ENCODE data around the gene BRSK2.

The BRSK2 gene

DNA sequence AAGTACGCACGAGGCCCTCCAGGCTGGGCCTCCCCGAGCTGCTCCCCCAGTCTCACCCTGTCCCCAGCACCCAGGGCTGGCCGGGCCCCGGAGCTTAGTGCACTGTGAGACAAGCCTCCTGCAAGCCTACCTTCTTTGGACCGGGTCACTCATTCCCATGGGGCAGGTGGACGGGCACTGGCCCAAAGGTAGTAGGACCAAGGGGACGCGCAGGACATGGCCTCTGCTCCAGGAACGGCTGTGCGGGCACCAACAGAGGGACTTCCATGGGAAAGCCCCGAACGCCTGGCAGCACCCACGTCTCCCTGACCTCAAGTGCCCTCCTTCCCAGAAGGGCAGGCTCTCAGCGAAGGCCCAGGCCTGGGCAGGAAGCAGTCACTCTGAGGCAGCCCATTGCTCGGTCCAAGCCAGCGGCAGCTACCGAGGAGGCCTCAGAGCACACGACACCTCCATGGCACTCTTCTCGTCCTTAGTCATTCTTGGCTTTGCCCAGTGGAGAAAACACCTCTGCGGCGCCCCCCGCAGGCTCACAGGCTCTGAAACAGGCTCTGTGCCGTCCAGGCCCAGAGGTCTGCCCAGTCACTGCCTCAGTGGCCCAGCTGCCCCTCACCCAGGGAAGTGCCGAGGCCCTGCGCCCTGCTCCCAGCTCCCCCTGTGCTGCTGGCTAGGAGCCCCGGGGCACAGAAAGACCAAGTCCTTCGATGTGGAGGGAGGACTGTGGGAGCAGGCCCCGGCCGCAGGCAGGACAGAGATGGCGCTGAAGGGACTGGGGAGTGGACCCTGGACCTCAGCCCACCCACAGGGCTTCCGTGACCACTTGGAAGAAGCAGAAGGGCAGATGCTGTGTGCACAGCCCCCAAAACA lies 93.1 kb downstream of the BRSK2 start:
- Mint-ChIP-seq H3K4me3 (no peak overlapping the region), H3K4me1 (peaks cover 40% of the 10 kb centered on the region), H3K9me3 (no peaks in the 10 kb centered on the region), H3K27ac (peak overlapping the region; percentile 25 to 74), H3K27me3 (no peaks in the 10 kb centered on the region)
- no peak for DNase-seq
- ATAC-seq: no peak

DNA sequence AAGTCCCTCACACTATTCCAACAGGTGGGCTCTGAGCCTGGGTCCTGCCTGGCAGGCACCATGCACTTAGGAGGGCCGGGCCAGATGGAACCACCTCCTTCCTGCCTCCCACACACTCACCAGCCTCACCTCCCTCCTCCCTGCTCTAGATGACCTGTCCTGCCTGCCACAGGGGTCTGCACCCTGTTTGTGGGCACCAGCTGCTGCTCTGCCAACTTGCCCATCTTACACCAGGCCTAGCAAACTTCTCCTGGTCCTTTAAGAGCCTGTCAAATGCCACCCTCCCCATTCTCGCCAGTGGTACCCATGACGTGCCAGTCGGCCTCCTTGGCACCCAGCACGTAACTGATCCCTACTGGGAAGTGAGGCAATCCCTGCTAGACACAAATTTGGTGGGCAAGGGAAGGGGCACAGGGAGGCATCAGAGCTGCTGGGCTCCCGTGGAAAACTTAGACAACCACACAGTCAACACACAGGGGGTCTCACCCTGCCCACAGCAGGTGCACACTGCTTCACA lies 93.8 kb downstream of the BRSK2 start:
- ATAC-seq: no peak
- H3K27me3 Mint-ChIP-seq: no peaks in the 10 kb centered on the region
- H3K4me1 Mint-ChIP-seq: peaks cover 47% of the 10 kb centered on the region
- no peak overlapping the region for H3K4me3 Mint-ChIP-seq
- H3K27ac Mint-ChIP-seq: peak overlapping the region in 1 of 2 donors; percentile 74
- H3K9me3 Mint-ChIP-seq: no peaks in the 10 kb centered on the region
- DNase-seq: no peak

DNA sequence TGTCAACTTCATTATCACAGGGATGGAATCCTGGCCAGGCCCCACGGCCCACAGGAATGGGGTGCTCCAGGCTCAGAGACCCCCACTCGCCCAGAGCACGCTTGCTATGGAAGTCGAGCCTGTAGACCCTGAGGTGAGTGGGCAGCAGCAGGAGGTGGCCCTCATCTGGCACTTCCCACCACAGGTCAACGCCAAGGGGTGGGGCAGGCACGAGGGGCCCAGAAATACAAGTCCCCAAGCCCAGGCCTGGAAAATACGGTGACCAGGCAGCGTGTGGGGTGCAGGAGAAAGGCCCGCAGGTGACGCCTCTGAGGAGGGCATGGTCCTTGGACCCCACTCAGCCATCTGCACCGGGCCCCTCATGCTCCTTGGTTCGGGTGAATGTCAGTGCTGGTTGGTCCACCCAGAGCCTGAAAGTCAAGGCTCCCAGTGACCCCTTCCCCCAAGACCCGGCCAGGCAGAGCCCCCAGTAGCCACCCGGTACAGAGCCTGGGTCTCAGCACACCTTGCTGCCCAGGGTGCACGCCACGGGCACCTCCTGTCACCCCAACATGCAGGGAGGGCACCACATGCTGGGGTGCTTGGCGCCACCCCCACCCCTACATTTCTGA lies 94.4 kb downstream of the BRSK2 start:
- H3K27ac Mint-ChIP-seq: peak overlapping the region in 1 of 2 donors; percentile 74

DNA sequence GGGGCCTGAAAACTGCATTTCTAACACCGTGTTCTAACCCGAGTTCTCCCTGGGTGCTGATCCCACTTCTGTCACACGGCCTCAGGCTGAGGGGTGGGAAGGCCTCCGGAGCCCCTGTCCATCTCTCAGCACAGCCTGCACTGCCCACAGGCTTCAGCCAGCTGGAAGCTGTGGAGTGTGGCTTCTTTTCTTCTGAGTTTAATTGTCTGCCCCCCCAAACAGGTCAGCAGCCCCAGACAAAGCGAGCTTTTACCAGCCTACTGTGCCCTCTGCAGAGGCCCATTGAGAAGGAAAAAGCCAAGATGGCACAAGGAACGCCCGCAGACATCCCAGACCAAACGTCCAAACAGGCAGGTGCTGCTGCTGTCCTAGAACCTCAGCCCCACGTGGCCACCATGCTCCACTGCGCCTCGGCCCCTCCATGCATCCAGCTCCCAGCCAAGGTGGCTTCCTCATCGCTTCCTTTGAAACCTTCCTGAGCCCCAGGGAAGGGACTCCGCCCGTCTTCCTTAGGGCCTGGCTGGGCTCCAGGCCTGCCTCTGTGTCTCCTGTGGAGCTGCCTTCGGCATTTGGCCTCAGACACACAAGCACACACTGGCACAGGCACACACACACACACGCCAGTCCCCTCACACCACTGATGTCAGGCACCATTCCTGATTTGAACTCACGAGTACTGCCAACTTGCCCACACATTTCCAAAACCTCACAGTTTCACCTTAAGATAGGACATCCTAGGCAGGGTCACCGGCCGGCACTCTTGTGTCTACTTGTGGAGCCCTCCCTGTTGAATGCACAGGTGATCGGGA lies 95.2 kb downstream of the BRSK2 start:
- DNase-seq (no peak), ATAC-seq (no peak)
- Mint-ChIP-seq H3K9me3 (no peaks in the 10 kb centered on the region), H3K27ac (peak overlapping the region in 1 of 2 donors; percentile 82), H3K4me3 (no peak overlapping the region), H3K4me1 (peaks cover 46% of the 10 kb centered on the region), H3K27me3 (no peaks in the 10 kb centered on the region)

More for the DNA sequence above, 94.4 kb downstream of the BRSK2 start:
- Mint-ChIP-seq H3K27me3 (no peaks in the 10 kb centered on the region), H3K4me3 (no peak overlapping the region), H3K4me1 (peaks cover 48% of the 10 kb centered on the region), H3K9me3 (no peaks in the 10 kb centered on the region)
- ATAC-seq (no peak), DNase-seq (no peak)

DNA sequence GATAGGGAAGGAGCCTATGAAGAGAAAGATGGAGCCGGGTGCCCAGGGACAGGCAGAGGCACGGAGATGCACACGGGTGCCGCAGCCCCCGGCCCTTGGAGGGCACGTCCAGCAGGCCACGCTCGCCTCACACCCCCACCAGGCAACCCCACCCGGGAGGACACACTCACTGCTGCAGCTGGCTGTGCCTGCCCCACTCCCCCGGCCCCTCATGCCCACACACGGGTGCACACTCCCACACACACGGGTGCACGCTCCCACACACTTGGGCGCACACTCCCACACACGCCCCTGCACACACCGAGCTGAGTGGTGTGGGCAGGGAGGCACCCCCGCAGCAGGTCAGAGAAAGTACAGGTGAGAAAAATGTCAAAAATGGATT lies 95.8 kb downstream of the BRSK2 start:
- DNase-seq (no peak), ATAC-seq (peak; percentile 33)
- Mint-ChIP-seq H3K27ac (peak overlapping the region in 1 of 2 donors; percentile 93), H3K4me3 (no peak overlapping the region), H3K9me3 (no peaks in the 10 kb centered on the region), H3K4me1 (peaks cover 46% of the 10 kb centered on the region), H3K27me3 (no peaks in the 10 kb centered on the region)

DNA sequence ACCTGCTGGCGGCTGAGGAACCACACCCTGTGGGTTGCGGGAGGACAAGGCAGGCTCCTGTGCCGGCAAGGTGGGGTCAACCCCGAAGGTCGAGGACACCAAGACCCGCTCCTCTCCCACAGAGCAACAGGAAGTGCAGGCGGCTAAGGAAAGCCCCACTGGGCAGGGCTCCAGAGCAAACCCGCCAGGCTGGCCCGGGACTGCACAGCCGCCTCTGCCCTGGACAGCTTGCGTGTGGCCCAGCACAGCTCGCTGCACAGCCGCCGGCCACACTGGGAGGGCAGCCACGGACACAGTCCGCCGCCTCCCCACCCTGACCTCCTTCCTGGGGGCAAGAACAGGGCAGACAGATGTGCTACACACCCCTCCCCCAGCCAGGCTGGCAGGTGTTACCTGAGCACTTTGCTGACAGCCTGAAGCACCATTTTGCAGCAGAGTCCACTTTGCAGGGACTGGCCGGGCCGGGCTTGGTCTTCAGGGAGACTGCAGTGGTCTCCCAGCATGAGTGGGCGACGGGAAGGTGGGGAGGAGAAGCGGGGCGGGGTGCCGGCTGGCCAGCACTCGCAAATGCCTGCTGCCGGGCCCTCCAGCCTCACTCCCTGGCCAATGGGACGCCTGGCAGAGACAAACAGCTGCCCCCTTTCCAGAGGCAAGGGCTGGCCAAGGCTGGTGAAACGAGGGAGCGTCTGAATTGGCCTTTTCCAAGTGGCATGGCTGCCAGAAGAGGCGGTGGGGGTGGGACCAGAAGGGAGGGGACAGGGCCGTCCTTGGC lies 96.5 kb downstream of the BRSK2 start, which contains the start of gene MOB2:
Gene MOB2, minus strand, starts transcription at position 726 of the 772 bp plus-strand sequence. Its CDS starts 223 bp downstream, at position 503.
- H3K9me3 Mint-ChIP-seq: no peaks in the 10 kb centered on the region
- ATAC-seq (peak; percentile 54), DNase-seq (no peak)
- H3K4me1 Mint-ChIP-seq: peaks cover 46% of the 10 kb centered on the region
- H3K4me3 Mint-ChIP-seq: no peak within 1 kb of the TSS
- no peaks in the 10 kb centered on the region for H3K27me3 Mint-ChIP-seq
- peak within 1 kb of the TSS; percentile 58 to 93 for H3K27ac Mint-ChIP-seq

DNA sequence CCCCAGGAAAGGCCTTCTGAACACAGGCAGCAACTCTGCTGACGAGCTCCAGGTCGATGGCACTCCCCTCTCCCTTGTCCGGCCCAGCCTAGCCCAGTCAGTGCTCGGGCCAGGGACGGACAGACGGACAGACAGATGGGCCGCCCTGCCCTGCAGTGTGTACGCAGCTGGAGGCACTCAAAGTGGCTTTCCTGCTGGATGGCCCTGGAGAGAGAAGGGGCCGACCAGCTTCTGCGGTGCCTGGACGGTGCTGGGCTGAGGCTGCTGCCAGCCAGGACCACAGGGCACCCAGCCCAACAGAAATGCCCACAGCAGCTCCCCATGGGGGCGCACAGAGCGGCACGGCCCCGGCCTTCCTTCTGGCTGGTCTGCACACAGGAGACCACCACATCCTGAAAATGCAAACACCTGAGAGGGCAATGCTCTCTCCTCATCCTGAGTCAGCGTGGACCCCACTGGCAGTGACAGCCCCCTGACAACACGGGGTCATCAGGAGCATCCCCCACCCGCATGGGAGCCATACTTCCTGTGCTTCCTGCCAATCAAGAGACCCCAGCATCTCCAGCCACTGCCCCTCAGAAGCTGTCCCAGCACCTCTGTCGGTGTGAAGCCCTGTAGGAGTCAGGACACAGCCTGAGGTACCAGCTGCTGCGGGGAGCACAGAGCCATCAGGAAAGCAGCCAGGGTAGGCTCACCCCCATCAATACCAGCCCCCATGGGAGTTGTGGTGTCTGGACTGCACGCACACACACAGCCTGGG lies 97.5 kb downstream of the BRSK2 start:
- no peak for ATAC-seq
- Mint-ChIP-seq H3K27me3 (no peaks in the 10 kb centered on the region), H3K4me1 (peaks cover 48% of the 10 kb centered on the region), H3K27ac (peak overlapping the region; percentile 58 to 79), H3K9me3 (no peaks in the 10 kb centered on the region), H3K4me3 (no peak overlapping the region)
- DNase-seq: no peak

DNA sequence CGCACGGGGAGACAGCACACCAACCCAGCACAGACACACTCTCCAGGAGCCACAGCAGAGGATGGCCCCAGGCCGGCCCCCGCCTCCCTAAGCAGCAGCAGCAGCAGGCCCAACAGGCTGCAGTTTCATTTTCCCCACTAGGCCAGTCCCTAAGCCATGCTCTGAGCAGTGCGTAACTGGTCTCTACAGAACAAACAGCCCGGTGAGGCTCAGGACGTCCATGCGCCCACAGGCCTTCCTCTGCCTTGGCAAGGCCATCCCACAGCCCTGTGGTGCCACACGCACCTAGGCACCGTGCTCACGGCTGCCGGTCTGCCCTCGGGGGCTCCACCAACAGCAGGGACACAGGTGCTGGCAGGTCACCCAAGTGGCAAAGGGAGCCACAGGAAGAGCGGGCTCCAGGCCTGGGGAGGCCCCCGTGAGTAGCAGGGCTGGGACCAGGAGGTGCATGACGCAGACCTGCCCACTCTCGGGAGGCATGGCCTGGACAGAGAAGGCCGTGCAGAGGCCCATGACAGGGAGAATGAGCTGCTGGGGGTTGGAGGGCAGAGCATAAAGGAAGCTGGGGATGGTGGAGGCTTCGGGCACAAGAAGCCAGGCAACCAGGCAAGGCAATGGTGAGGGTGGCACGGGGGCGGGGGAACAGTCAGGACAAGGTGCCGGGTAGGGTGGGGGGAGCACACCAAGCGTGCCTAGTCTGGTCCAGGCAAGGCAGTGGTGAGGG lies 98.3 kb downstream of the BRSK2 start:
- H3K9me3 Mint-ChIP-seq: no peaks in the 10 kb centered on the region
- no peak overlapping the region for H3K4me3 Mint-ChIP-seq
- peak overlapping the region in 1 of 2 donors; percentile 79 for H3K27ac Mint-ChIP-seq
- ATAC-seq: no peak
- H3K4me1 Mint-ChIP-seq: peaks cover 54% of the 10 kb centered on the region
- H3K27me3 Mint-ChIP-seq: no peaks in the 10 kb centered on the region
- DNase-seq: no peak

DNA sequence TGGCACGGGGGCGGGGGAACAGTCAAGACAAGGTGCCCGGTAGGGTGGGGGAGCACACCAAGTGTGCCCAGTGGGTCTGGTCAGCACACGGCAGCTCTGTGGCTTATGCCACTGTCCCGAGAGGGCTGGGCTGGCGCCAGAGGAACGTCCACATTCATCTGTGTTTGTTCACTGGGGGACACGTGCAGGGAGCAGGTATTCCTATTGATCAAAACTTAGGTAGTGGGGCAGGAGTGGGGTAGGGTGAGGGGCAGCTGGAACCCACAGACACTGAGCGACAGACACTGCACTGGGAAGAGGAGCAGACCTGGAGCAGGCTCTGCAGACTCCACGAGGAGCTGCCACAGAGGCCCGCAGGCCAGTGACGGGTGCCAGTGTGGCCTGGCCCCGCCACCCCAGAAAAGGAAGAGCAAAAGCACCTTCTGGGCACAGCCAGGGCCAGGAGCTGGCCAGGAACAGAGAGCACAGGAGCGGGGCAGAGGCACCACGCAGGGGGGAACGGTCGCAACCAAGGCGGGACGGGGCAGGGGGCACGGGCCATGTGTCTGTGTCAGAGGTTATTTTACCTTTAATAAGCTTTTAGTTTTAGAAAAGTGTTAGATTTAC lies 98.9 kb downstream of the BRSK2 start:
- no peaks in the 10 kb centered on the region for H3K27me3 Mint-ChIP-seq
- ATAC-seq: no peak
- no peaks in the 10 kb centered on the region for H3K9me3 Mint-ChIP-seq
- H3K27ac Mint-ChIP-seq: no peak overlapping the region
- no peak overlapping the region for H3K4me3 Mint-ChIP-seq
- DNase-seq: no peak
- peaks cover 53% of the 10 kb centered on the region for H3K4me1 Mint-ChIP-seq

DNA sequence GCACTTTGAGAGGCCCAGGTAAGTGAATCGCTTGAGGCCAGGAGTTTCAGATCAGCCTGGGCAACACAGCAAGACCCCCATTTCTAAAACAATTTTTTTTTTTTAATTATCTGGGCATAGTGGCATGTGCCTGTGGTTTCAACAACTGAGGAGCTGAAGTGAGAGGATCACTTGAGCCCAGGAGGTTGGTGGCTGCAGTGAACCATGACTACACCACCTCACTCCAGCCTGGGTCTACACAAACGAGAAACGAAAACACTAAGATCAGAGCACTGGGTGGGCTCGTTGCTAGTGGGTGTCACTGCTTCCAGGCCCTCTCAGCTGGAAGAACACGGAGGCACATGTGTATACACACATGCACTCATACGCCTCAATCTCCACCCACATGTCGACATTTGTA lies 100.9 kb downstream of the BRSK2 start:
- H3K27me3 Mint-ChIP-seq: no peaks in the 10 kb centered on the region
- no peaks in the 10 kb centered on the region for H3K9me3 Mint-ChIP-seq
- H3K4me3 Mint-ChIP-seq: no peak overlapping the region
- ATAC-seq (no peak), DNase-seq (no peak)
- peaks cover 46% of the 10 kb centered on the region for H3K4me1 Mint-ChIP-seq
- no peak overlapping the region for H3K27ac Mint-ChIP-seq

DNA sequence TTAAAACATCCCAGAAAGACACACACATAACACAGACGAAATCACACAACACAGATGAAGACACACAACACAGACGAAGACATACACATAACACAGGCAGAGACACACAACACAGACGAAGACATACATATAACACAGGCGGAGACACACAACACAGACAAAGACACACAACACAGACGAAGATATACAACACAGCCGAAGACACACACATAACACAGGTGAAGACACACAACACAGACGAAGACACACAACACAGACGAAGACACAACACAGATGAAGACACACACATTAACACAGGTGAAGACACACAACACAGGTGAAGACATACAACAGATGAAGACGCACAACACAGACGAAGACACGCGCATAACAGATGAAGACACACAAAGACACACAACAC lies 101.6 kb downstream of the BRSK2 start:
- Mint-ChIP-seq H3K4me3 (no peak overlapping the region), H3K27ac (no peak overlapping the region), H3K9me3 (no peaks in the 10 kb centered on the region), H3K27me3 (no peaks in the 10 kb centered on the region), H3K4me1 (peaks cover 45% of the 10 kb centered on the region)
- ATAC-seq (no peak), DNase-seq (no peak)

DNA sequence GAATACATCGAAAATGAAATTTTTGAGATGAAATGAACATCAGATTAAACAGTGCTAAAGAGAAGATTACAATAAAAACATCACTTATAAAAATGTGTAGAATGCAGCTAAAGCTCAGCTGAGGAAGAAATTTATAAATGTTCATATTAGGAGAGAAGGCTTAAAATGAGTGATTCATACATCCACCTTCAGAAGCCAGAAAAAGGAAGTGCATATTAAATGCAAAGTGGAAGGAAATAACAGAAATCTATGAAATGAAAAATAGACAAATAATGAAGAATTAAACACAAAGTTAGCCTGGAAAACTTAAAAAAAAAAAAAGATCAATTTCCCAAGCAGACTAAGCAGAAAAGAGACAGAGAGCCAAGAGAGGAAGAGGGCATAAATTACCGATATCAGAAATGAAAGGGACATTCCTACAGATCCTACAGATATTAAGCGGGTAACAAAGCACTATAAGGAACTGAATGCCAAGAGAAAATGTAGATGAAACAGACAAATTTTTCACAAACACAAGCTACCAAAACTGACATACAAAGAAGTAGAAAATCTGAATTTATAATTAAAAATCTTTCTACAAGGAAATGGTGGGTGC lies 104.0 kb downstream of the BRSK2 start:
- no peak overlapping the region for H3K27ac Mint-ChIP-seq
- DNase-seq (no peak), ATAC-seq (no peak)
- no peaks in the 10 kb centered on the region for H3K27me3 Mint-ChIP-seq
- H3K4me3 Mint-ChIP-seq: no peak overlapping the region
- H3K4me1 Mint-ChIP-seq: peaks cover 50% of the 10 kb centered on the region
- H3K9me3 Mint-ChIP-seq: no peaks in the 10 kb centered on the region

DNA sequence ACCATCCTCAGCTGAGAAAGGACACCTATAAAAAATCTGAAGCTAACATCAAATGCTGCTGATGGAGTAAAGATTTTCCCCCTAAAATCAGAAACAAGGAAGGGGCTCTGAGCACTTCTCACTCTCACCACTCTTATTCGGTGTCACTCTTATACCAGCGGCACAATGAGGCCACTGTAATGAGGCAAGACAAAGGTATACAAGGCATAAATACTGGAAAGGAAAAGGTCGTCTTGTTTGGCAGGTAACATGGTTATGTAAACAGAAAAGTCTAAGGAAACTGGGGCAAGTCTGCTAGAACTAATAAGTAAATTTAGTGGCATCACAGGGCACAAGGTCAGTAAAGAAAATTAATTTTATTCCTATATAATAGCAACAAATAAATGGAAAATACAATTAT lies 104.9 kb downstream of the BRSK2 start:
- Mint-ChIP-seq H3K27me3 (no peaks in the 10 kb centered on the region), H3K9me3 (no peaks in the 10 kb centered on the region), H3K4me1 (peaks cover 54% of the 10 kb centered on the region), H3K4me3 (no peak overlapping the region), H3K27ac (no peak overlapping the region)
- DNase-seq (no peak), ATAC-seq (no peak)

All from stimulated activated naive CD8-positive, alpha-beta T cell treated with anti-CD3 and anti-CD28 coated beads, Interleukin-15, amount 100 ng/mL, for 72 hours (primary cell).